ENCODE data around the gene TPM4. TPM values are rescaled to one million over a fixed set of nuclear protein-coding genes. Genes with fewer than 3 reads are reported as not detected.

TPM4 gene
- total and polyA plus RNA-seq, 8 donors, result 167 to 609 (median 351) TPM

DNA sequence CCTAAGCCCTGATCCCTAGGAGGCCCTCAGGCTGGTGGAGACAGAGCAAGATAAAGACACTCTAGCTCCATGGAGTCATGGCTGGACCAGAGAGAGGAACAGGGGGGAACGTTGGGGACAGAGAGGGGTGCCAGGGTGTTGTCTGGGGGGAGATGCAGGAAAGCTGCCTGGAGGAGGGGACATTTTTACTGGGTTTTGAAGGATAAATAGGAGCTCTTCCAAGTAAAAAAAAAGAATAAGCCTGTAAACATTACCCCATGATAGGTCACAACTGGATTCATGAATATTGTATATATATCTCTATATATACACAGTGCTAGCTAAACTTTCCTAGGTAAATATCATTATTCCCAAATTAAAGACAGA lies 67.9 kb downstream of the TPM4 start:
- Histone ChIP-seq H3K4me3 (peak overlapping the region; percentile 37 to 50 (median 42)), H3K27me3 (peaks cover 0 to 10% (median 0%) of the 10 kb centered on the region in 3 donors), H3K4me1 (peaks cover 0 to 39% (median 22%) of the 10 kb centered on the region in 4 donors), H3K36me3 (peaks cover 0 to 10% (median 7%) of the 10 kb centered on the region in 4 donors), H3K27ac (peak overlapping the region; percentile 65 to 90 (median 86)), H3K9me3 (no peaks in the 10 kb centered on the region)
- 22 to 50% (median 41%) methylated on average over 1 of the region's 1 CpG for WGBS, 5 donors
- no peak for DNase-seq
- intact Hi-C loops (cut with DNase I; ENCODE audit: low total_unique reads), result no loop called here
- TF ChIP-seq, protein P1, sequence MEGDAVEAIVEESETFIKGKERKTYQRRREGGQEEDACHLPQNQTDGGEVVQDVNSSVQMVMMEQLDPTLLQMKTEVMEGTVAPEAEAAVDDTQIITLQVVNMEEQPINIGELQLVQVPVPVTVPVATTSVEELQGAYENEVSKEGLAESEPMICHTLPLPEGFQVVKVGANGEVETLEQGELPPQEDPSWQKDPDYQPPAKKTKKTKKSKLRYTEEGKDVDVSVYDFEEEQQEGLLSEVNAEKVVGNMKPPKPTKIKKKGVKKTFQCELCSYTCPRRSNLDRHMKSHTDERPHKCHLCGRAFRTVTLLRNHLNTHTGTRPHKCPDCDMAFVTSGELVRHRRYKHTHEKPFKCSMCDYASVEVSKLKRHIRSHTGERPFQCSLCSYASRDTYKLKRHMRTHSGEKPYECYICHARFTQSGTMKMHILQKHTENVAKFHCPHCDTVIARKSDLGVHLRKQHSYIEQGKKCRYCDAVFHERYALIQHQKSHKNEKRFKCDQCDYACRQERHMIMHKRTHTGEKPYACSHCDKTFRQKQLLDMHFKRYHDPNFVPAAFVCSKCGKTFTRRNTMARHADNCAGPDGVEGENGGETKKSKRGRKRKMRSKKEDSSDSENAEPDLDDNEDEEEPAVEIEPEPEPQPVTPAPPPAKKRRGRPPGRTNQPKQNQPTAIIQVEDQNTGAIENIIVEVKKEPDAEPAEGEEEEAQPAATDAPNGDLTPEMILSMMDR (IDR thresholded peaks at IDR 0.05), result no peak

DNA sequence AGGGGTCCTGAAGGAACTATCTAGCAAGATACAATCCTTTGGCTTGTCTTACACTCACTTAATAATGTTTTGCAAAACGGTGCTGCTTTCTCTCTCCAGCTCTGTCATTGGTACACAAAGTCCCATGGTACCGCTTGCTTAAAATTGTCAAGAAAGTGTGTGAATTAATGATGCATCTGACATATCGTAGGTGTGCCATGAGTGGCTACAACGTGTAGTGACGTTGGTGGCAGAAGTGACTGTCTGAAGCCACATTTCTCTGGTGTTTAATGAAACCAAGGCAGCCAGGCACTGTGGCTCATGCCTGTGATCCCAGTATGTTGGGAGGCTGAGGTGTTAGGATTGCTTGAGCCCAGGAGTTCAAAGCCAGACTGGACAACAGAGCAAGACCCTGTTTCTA lies 69.8 kb downstream of the TPM4 start:
- Histone ChIP-seq H3K36me3 (peaks cover 0 to 20% (median 14%) of the 10 kb centered on the region in 4 donors), H3K4me1 (peaks cover 0 to 49% (median 25%) of the 10 kb centered on the region in 4 donors), H3K9me3 (no peaks in the 10 kb centered on the region), H3K27me3 (peaks cover 0 to 10% (median 0%) of the 10 kb centered on the region in 3 donors), H3K4me3 (peak overlapping the region in 1 of 4 donors; percentile 33), H3K27ac (no peak overlapping the region)
- 77 to 81% (median 79%) methylated on average over 5 of the region's 5 CpGs for WGBS, 5 donors
- DNase-seq, result no peak
- intact Hi-C loops (cut with DNase I; ENCODE audit: low total_unique reads), result no loop called here
- TF ChIP-seq EP300 (IDR thresholded peaks at IDR 0.05) (no peak), POLR2AphosphoS5 (IDR thresholded peaks at IDR 0.05) (no peak), POLR2A (IDR thresholded peaks at IDR 0.05) (no peak)
- TF ChIP-seq, protein P1 (IDR thresholded peaks at IDR 0.05), result no peak

DNA sequence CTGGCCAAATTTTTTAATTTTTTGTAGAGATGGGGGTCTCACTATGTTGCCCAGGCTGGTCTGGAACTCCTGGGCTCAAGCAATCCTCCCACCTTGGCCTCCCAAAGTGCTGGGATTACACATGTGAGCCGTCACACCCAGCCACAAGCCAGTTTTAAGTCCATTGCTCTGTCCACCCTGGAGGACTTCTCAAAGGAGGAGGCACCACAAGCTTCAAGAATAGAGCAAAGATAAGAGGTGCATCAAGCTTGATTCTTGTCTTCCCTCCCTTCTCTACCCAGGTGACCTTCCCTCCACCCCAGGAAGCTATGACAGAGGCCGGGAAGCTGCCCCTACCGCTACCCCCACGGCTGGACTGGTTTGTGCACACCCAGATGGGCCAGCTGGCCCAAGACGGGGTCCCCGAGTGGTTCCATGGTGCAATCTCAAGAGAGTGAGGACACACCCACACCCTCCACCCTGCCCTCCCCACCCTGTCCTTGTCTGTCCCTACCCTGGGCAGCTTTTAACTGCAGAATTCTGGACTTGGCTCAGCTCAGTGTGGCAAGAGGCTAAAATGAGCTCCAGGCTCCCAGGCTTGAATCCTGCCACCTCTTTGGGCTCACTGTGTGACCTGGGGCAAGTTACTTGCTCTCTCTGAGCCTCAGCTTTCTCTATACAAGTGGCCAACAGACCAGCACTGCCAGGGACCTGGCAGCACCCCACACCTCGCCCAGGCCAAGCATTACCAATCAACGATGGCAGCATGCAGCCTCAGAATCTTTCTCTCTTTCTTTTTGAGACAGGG lies 72.3 kb downstream of the TPM4 start:
- H3K27me3 ChIP-seq, result peaks cover 0 to 8% (median 0%) of the 10 kb centered on the region in 3 donors
- intact Hi-C loops (cut with DNase I; ENCODE audit: low total_unique reads), result no loop called here
- TF ChIP-seq POLR2A (IDR thresholded peaks at IDR 0.05) (no peak), POLR2AphosphoS5 (IDR thresholded peaks at IDR 0.05) (no peak), EP300 (IDR thresholded peaks at IDR 0.05) (no peak)
- TF ChIP-seq, protein P1 (IDR thresholded peaks at IDR 0.05), result no peak
- peaks cover 0 to 39% (median 28%) of the 10 kb centered on the region in 4 donors for H3K36me3 ChIP-seq
- H3K9me3 ChIP-seq, result no peaks in the 10 kb centered on the region
- H3K4me1 ChIP-seq, result peaks cover 0 to 37% (median 18%) of the 10 kb centered on the region in 4 donors
- no peak for DNase-seq
- peak overlapping the region in 2 of 5 donors; percentile 52 to 72 for H3K27ac ChIP-seq
- WGBS, 5 donors, result 63 to 82% (median 70%) methylated on average over 6 to 8 of the region's 8 CpGs
- no peak overlapping the region for H3K4me3 ChIP-seq

Other genes starting within 250 kb of the TPM4 start
- gene CYP4F2, start 178.4 kb upstream of the TPM4 start, total RNA-seq, result 100 to 1,000 TPM in 1 of 5 donors, not detected in 4; 121 TPM
- under 1 TPM in 1 of 3 donors, not detected in 2; 0.13 TPM for gene CYP4F2, start 178.4 kb upstream of the TPM4 start, polyA plus RNA-seq
- 10 to 100 TPM in 3 of 5 donors, under 1 TPM in 1, not detected in 1; 0.18 to 20.0 (median 13.4) TPM for gene CYP4F11, start 142.0 kb upstream of the TPM4 start, total RNA-seq
- gene CYP4F11, start 142.0 kb upstream of the TPM4 start, polyA plus RNA-seq, result 1 to 10 TPM in 1 of 3 donors, under 1 TPM in 2; 0.61 to 1.5 (median 0.85) TPM
- not detected for gene OR10H4, start 127.5 kb upstream of the TPM4 start, total RNA-seq
- gene OR10H4, start 127.5 kb upstream of the TPM4 start, polyA plus RNA-seq, result not detected
- 10 to 100 TPM in 3 of 5 donors, 1 to 10 TPM in 2; 1.8 to 49.4 (median 11.2) TPM for gene RAB8A, start 35.4 kb downstream of the TPM4 start, total RNA-seq
- 10 to 100 TPM; 25.4 to 63.4 (median 39.4) TPM for gene RAB8A, start 35.4 kb downstream of the TPM4 start, polyA plus RNA-seq
- gene HSH2D, start 67.2 kb downstream of the TPM4 start, total RNA-seq, result 10 to 100 TPM in 3 of 5 donors, 1 to 10 TPM in 2; 6.2 to 24.5 (median 10.6) TPM
- 10 to 100 TPM in 1 of 3 donors, 1 to 10 TPM in 2; 8.2 to 17.7 (median 8.2) TPM for gene HSH2D, start 67.2 kb downstream of the TPM4 start, polyA plus RNA-seq
- not detected for gene CIB3, start 97.0 kb downstream of the TPM4 start, total RNA-seq
- gene CIB3, start 97.0 kb downstream of the TPM4 start, polyA plus RNA-seq, result not detected
- 100 to 1,000 TPM in 2 of 5 donors, 10 to 100 TPM in 2, 1 to 10 TPM in 1; 8.2 to 175 (median 61.0) TPM for gene FAM32A, start 108.9 kb downstream of the TPM4 start, total RNA-seq
- gene FAM32A, start 108.9 kb downstream of the TPM4 start, polyA plus RNA-seq, result 100 to 1,000 TPM in 2 of 3 donors, 10 to 100 TPM in 1; 77.5 to 145 (median 102) TPM
- 10 to 100 TPM in 4 of 5 donors, 1 to 10 TPM in 1; 2.0 to 92.4 (median 27.1) TPM for gene AP1M1, start 121.4 kb downstream of the TPM4 start, total RNA-seq
- 10 to 100 TPM; 24.2 to 32.8 (median 30.4) TPM for gene AP1M1, start 121.4 kb downstream of the TPM4 start, polyA plus RNA-seq
- gene KLF2, start 248.3 kb downstream of the TPM4 start, total RNA-seq, result 100 to 1,000 TPM in 1 of 5 donors, 10 to 100 TPM in 4; 31.0 to 107 (median 72.3) TPM
- 10 to 100 TPM in 2 of 3 donors, 1 to 10 TPM in 1; 9.5 to 69.5 (median 16.7) TPM for gene KLF2, start 248.3 kb downstream of the TPM4 start, polyA plus RNA-seq